Measurements from ENCODE around the gene DNM2.

GRCh38 chr19:10780368-10780767 is 62.5 kb downstream of the DNM2 start:
- TF ChIP-seq CTCF (IDR thresholded peaks at IDR 0.05) (no peak), POLR2A (IDR thresholded peaks at IDR 0.05) (no peak)
